RWPE2 (cell line): ENCODE results near the gene SBF1.

Experiments
- ATAC-seq: fragments of 200-7000 bp; cut with Tn5 transposase; 3 replicates; pipeline ENCODE4 v1.9.1; 2021; ENCODE audit warnings: low read depth
- DNase-seq: peaks from one replicate; pipeline ENCODE4 v3.0.0-alpha.2; 2020; ENCODE audit warnings: low spot score
- H3K27ac ChIP-seq: fragments of 450-650 bp; 2 replicates; pipeline ENCODE4 v1.5.1; 2017; ENCODE audit warnings: mild to moderate bottlenecking; ENCODE audit not compliant: poor library complexity, severe bottlenecking
- H3K27me3 ChIP-seq: fragments of 250-450 bp; sonication (Bioruptor Pico); 2 replicates; pipeline ENCODE4 v1.5.1; 2021; ENCODE audit warnings: mild to moderate bottlenecking, moderate library complexity; ENCODE audit not compliant: insufficient read depth, poor library complexity, severe bottlenecking
- H3K36me3 ChIP-seq: fragments of 250-450 bp; sonication (Bioruptor Pico); 2 replicates; pipeline ENCODE4 v1.5.1; 2020; ENCODE audit warnings: low read depth, mild to moderate bottlenecking, moderate library complexity
- H3K4me1 ChIP-seq: fragments of 250-450 bp; sonication (Bioruptor Pico); 2 replicates; pipeline ENCODE4 v1.5.1; 2021; ENCODE audit warnings: mild to moderate bottlenecking, moderate library complexity; ENCODE audit not compliant: insufficient read depth, poor library complexity, severe bottlenecking
- H3K4me3 ChIP-seq: fragments of 250-450 bp; sonication (Bioruptor Pico); 2 replicates; pipeline ENCODE4 v1.5.1; 2021; ENCODE audit warnings: mild to moderate bottlenecking, moderate library complexity; ENCODE audit not compliant: severe bottlenecking
- H3K9me3 ChIP-seq: fragments of 250-450 bp; sonication (Bioruptor Pico); 2 replicates; pipeline ENCODE4 v1.5.1; 2021; ENCODE audit warnings: mild to moderate bottlenecking, moderate library complexity; ENCODE audit not compliant: severe bottlenecking
- TF ChIP-seq, protein P1 (sequence below): fragments of 450-650 bp; IDR thresholded peaks from one replicate; pipeline ENCODE4 v1.5.1; 2017; ENCODE audit warnings: mild to moderate bottlenecking, moderate library complexity; ENCODE audit not compliant: poor library complexity, severe bottlenecking

Gene SBF1

DNA sequence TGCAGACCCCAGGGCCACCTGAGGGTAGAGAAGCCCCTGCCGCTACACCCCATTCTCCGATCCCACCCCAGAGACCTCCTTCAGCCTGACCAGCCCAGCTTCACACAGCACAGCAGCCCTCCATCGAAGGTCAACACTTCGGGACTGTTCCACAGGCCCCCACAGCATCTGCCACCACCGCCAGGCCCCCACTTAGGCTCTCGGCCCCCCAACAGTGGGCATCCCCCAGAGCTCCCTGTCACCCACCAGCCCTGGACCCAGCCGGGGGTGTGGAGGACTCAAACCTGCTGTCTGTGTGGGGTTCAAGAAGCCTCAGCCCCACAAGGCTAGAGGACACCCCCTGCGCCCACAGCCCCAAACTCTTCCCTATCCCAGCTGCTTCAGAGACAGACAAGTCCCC, 6.2 kb downstream of the SBF1 start:
- H3K9me3 ChIP-seq, result no peaks in the 10 kb centered on the region
- no peak overlapping the region for H3K4me3 ChIP-seq
- peaks cover 21% of the 10 kb centered on the region for H3K4me1 ChIP-seq
- DNase-seq (no peak), ATAC-seq (no peak)
- H3K36me3 ChIP-seq, result peaks cover 37% of the 10 kb centered on the region
- no peaks in the 10 kb centered on the region for H3K27me3 ChIP-seq
- TF ChIP-seq, protein P1, sequence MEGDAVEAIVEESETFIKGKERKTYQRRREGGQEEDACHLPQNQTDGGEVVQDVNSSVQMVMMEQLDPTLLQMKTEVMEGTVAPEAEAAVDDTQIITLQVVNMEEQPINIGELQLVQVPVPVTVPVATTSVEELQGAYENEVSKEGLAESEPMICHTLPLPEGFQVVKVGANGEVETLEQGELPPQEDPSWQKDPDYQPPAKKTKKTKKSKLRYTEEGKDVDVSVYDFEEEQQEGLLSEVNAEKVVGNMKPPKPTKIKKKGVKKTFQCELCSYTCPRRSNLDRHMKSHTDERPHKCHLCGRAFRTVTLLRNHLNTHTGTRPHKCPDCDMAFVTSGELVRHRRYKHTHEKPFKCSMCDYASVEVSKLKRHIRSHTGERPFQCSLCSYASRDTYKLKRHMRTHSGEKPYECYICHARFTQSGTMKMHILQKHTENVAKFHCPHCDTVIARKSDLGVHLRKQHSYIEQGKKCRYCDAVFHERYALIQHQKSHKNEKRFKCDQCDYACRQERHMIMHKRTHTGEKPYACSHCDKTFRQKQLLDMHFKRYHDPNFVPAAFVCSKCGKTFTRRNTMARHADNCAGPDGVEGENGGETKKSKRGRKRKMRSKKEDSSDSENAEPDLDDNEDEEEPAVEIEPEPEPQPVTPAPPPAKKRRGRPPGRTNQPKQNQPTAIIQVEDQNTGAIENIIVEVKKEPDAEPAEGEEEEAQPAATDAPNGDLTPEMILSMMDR, result no peak
- peak overlapping the region; percentile 62 for H3K27ac ChIP-seq

DNA sequence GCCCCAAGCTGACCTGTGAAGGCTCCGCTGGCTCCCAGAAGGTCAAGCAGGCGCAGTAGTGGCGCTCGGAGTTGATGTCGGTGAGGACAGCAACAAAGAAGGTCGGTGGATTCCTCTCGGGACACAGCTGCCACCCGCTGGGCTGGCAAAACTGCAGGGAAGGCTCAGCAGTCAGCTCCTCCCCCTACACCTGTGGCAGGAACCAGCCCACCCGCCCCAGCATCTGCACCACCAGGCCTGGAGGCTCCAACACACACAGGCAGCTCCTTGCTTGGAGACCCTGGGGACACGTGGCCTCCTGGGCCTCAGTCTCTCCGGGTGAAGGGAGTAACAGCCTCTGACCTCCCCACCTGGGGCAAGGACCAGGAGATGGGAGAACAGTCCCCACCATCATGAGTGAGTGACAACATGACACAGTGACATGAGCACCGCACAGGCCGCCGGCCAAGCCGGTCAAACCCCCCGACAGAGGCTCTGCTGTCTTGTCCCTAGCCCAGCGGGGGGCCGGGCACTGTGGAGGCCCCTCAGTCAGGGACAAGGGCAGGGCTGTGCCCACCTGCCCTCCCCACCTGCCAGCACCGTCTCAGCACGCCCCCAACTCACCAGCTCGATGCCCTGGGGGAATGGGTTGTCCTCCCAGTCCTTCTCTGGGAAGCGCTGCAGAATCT, 6.9 kb downstream of the SBF1 start:
- DNase-seq (no peak), ATAC-seq (no peak)
- no peaks in the 10 kb centered on the region for H3K9me3 ChIP-seq
- TF ChIP-seq, protein P1, result no peak
- H3K4me3 ChIP-seq, result no peak overlapping the region
- peaks cover 37% of the 10 kb centered on the region for H3K36me3 ChIP-seq
- peaks cover 17% of the 10 kb centered on the region for H3K4me1 ChIP-seq
- H3K27me3 ChIP-seq, result no peaks in the 10 kb centered on the region
- no peak overlapping the region for H3K27ac ChIP-seq

GRCh38 chr22:50467341-50467740, 7.5 kb downstream of the SBF1 start:
- Histone ChIP-seq H3K9me3 (no peaks in the 10 kb centered on the region), H3K27ac (no peak overlapping the region), H3K4me1 (peaks cover 17% of the 10 kb centered on the region), H3K36me3 (peaks cover 37% of the 10 kb centered on the region), H3K27me3 (no peaks in the 10 kb centered on the region), H3K4me3 (no peak overlapping the region)
- ATAC-seq (no peak), DNase-seq (no peak)
- TF ChIP-seq, protein P1, result no peak

DNA sequence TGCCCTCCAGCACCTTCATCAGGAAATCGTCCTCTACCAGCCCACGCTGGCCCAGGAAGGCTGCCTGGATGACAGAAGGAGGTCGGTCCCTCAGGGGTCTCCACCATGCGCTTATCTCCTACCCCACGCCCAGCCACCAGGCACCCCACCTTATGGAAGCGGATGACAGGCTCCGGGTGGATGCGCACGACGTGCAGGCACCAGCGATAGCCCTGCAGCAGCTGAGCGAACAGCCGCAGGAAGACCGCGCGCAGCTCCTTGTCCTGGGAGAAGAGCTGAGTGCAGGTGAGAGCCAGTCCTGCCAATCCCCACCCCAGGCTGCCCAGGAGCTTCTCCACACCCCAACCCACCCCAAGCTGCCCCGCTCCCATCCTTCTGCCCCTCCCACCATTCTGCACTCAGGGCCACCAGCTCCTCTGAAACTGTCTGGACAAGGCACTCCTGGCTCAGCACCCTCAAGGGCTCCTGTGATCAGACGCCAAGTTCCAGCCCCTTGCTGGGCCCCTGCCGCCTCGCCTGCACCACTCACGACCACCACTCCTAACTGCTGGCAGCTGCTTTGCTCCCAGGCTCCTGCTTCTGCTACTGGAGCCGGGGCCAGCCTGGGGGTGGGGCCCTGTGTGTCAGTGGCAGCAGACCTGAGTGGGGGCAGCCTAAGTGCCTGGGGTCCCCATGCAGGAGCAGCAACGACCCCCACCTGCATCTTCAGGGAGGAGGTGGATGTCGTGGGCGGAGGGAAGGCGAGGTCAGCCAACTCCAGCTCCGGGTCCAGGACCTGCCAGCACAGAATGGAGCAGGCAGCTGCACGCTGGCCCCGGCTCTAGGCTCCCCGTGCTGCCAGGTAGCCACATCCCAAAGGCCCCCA, 9.5 kb downstream of the SBF1 start:
- DNase-seq (no peak), ATAC-seq (no peak)
- no peaks in the 10 kb centered on the region for H3K9me3 ChIP-seq
- H3K27ac ChIP-seq, result no peak overlapping the region
- peaks cover 12% of the 10 kb centered on the region for H3K4me1 ChIP-seq
- peaks cover 55% of the 10 kb centered on the region for H3K36me3 ChIP-seq
- H3K27me3 ChIP-seq, result no peaks in the 10 kb centered on the region
- H3K4me3 ChIP-seq, result no peak overlapping the region
- TF ChIP-seq, protein P1, result no peak
